GM18907 (cell line): ENCODE results near the gene NOL6.
"Not testable (repeated sequence)": the region's sequence is repeated elsewhere in the genome, so short reads cannot be mapped to it uniquely, and the experiment has no call there.

Experiments
- ATAC-seq: cut with Tn5 transposase; IDR thresholded peaks from one replicate; pipeline ENCODE4 v1.9.1; 2021; ENCODE audit warnings: mild to moderate bottlenecking, moderate library complexity; ENCODE audit not compliant: unreplicated experiment

NOL6 gene

DNA sequence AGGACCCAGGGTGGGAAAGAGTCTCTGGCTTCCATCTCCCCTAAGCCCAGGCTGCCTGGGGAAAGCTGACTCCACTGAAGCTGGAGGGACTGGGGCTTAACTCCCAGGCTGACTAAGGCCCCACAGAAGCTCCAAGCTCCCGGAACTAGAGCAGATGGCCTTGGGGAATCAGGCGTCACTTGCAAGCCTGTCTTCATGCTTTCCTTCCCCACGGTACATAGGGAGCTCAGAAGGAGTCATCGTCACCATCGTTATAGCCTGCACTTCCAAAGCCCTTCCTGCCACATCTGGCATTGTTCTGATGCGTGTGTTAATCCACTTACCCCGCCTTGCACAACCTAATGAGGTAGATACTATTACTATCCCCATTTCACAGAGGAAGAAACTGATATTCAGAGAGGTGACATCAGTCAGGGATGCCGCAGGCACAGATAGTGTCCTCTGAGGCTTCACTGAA, 37.9 kb downstream of the NOL6 start:
- ATAC-seq: no peak

DNA sequence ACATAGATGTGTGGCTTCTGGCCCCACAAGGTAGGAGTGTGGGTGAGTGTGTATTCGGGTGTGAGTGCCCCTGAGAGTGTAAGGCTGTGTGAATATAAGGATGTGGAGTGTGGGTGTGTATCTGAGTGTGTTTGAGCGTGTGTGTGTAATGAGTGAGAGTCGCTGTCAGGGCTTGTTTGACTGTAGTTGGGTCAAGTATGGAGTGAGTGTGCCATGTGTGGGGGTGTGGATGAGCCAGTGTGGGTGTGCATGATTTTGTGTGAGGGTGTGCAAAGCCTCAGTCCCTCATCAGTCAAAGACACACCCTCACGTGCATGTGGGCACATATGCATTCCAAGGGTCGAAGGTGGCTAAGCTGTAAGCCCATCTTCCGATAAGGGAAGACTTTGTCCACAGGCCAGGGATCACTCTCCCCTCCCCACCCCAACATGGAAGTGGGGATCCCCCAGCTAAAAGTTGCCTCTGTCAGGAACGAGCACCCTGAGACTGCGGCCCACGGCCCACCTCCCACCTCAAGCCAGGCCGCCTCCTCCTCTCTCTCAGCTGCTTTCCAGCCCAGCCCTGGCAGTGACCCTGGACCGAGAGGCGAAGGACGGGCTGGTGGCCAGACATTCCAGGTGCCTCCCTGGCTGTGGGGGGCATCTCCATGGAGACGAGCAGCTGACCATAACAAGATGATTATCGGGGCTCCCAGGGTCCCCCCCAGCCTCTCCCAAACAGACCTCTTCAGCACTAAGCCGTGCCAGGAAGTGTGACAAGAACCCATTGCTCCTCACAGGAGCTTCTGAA, 39.2 kb downstream of the NOL6 start:
- ATAC-seq: no peak

DNA sequence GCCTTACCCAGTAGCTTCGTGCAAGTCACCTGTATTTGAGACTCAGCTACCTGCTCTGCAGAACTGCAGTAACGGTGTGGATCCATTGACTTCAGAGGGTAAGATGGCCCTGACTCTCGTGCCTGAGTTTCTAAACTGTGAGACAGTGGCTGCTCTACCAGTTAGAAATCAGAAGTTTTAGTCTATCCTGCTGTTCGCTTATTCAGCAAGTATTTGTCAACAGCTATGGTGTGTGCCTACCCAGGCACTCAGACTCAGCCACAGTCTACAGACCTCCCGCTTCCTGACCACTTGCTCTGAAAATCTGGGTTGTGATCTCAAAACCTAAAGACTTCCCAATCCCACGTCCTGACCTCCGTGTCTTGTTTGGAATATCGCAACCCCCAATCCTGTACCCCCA, 39.9 kb downstream of the NOL6 start:
- no peak for ATAC-seq

DNA sequence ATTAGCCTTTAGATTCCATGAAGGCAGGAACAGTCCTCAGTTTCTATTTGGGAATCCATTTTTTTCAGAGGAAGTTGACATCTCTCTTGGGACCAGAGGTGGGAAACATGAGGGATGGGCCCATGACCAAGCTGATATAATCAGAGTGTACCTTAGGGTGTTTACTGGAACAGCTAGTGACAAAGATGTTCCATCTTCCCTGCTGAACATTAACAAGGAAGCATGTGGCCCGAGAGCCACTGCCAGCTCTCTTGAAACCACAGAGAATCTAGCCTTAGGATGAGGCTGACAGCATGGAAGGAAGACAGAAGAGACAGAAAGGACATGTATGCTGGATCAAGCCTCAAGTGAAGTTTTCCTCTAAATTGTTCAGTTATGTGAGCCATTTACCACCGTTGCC, 42.3 kb downstream of the NOL6 start:
- ATAC-seq: no peak

DNA sequence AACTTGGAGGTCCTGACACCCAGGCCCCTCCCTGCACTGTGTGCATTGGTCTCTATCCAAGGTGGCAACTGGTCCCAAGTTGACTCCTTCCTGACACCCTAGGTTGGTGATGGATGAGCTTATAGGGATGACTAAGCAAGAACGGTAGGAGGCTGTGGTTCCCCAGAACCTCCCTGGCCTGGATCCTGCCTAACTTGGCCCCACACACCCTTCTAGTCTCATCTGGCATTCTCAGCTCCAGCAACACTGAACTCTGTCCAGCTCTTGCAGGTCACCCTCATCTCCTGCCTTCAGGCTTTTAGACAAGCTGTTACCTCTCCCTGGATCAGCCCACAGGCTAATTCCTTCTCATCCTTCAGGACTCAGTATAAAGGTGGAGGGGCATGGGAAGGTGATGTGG, 42.8 kb downstream of the NOL6 start:
- no peak for ATAC-seq

DNA sequence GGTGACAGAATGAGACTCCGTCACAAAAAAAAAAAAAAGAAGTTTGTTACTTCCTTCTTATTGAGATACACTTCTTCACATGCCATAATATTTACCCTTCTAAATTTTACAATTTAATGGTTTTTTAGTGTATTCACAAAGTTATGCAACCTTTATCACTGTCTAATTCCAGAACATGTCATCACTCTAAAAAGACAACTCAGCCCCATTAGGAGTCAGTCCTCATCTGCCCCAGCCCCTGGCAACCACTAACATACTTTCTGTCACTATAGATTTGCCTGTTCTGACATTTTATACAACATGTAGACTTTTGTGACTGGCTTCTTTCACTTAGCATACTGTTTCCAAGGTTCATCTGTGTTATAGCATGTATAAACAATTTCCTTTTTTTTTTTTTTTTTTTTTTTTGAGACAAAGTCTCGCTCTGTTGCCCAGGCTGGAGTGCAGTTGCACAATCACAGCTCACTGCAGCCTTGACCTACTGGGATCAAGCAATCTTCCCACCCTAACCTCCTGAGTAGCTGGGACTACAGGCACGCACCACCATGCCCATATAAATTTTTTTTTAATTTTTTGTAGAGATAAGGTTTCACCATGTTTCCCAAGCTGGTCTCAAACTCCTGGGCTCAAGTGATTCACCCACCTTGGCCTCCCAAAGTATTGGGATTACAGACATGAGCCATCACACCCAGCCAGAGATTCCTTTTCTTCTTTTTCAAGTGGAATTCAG, 44.3 kb downstream of the NOL6 start:
- no peak for ATAC-seq

DNA sequence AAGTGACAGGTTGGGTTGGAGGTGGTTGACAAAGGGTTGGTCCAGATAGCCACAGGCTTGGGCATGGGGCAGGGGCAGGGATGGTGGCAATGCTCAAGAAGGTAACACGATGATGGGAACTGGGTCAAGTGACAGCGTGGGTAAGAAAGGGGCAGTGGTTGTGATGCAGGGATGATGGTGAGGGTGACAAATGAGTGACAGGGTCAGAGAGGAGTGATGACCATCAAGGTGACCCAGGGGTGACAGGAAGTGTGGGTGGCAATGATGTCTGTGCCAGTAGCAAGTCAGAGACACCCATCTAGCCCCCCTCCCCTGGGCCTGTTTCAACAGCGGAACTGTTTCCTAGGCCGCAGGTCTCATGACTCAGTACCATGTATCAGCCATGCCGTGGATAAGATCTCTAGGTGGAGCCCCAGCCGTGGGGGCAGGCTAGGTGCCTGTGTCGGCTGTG, 46.9 kb downstream of the NOL6 start:
- ATAC-seq: no peak

DNA sequence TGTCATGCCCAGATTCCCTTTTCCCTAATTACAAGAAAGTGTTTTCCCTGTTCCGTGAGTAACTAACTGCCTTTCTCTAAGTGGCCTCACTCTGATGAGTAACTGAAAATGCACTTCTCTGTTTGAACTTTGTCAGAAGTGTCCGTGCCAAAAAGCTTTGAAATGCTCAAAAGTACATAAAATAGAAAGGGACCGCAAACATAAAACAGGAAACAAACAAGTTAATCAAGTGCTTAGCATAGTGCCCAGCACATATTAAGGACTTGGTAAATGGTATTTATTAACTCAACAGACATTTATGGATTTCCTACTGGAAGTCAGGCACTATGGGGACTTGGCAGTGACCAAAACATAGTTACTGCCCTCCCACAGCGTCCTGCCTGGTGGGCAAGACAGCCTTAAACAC, 48.6 kb downstream of the NOL6 start:
- ATAC-seq: no peak

DNA sequence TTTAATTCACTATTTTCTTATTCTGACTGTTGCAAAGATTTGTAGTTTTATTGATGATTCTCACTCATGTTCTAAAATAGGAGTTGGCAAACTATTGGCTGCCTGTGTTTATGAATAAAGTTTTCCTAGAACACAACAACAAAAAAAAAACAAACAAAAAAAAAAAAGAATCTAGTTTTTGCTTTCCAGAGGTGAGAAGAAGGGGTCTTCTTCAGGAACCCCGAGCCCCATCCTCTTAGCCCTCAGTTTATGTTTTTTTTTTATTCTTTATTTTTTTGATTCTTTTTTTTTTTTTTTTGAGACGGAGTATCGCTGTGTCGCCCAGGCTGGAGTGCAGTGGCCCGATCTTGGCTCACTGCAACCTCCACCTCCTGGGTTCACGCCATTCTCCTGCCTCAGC, 49.2 kb downstream of the NOL6 start:
- ATAC-seq: not testable (repeated sequence)

DNA sequence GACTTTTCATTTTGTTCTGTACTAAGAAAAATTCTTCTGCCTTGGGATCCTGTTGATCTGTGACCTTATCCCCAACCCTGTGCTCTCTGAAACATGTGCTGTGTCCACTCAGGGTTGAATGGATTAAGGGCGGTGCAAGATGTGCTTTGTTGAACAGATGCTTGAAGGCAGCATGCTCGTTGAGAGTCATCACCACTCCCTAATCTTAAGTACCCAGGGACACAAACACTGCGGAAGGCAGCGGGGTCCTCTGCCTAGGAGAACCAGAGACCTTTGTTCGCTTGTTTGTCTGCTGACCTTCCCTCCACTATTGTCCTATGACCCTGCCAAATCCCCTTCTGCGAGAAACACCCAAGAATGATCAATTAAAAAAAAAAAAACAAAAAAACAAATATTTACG, 49.7 kb downstream of the NOL6 start:
- not testable (repeated sequence) for ATAC-seq

DNA sequence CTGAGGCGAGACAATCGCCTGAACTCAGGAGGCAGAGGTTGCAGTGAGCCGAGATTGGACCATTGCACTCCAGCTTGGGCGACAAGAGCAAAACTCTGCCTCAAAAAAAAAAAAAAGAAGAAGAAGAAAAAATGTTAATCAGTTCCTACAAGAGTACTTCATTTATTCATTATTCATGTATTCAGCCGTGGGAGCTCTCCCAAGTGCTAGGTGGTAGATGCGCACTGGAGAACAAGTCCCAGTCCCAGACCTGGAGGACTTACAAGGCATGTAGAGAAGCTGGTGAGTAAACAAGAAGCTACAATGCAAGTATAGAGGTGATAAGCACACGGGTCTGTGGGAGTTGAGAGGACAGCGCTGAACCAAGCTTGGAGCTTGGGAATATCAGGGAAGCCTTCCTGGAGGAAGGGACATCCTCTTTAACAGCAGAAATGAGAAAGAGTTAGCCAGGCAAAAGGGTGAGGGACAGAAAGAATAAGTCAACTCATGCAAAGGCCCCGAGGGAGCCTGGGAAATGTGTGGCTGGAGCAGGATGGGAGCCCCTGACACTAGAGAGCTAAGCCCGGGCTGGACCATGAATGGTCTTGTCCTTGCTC, 53.9 kb downstream of the NOL6 start:
- no peak for ATAC-seq

DNA sequence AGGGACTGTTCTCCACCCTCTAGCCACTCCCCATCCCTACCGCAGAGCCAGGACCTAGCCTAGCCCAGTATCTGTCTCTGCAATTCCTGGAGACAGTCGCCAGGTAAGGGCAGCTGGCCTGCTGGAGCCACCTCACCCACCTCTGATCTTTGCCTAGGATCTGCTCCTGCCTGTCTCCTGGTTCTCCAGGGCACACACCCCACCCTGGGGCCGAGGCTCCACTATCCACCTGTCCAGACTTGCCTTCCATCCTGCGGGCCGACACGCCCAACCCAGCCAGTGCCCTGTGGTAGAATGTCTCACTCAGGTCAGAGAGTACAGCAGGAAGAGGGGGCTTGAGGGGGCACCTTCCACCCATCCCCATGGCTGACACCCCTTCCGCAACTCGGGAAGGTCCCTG, 55.6 kb downstream of the NOL6 start:
- ATAC-seq: no peak

DNA sequence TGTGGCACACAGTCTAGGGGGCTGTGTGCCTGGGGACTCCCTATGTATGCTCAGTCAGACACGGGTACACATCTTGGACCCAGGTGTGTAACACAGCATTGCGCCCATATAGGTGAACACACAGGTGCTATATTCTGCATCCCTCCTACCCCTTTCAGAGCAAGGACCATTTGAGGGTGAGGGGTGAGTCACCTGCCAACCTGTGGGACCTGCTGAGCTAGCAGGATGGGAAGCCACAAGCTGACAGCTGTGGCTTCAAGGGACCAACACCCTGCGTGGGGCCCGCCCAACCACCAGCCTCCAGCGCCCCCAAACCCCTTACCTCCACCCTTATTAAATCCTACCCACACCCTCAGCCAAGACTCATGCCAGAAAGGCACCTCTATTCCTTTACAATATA, 56.7 kb downstream of the NOL6 start:
- ATAC-seq: no peak

DNA sequence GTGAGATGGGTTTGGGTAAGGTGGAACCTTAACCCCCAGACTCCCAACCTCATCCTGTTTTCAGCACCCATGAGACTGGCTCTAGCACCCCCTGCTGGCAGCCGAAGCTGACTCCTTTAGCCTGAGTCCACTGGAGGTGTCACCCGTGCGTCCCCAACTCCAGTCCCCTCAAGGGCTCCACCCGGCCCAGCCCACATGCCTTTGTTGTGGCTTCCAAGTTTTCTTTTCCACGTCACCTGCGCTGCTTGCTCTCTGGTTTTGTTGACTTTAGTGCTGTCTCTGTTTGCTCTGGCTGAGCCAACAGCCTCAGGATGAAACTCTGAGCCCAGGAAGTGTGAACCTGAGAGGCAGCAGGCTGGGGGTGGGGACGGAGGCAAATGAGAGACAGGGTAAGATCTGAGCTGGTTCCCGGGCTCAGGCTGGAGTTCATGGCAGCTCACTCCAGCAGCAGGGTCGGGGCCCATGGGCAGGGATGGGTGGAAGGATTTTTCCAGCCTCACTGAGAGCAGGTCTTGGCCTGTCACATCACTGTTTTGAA, 58.2 kb downstream of the NOL6 start:
- ATAC-seq: no peak

DNA sequence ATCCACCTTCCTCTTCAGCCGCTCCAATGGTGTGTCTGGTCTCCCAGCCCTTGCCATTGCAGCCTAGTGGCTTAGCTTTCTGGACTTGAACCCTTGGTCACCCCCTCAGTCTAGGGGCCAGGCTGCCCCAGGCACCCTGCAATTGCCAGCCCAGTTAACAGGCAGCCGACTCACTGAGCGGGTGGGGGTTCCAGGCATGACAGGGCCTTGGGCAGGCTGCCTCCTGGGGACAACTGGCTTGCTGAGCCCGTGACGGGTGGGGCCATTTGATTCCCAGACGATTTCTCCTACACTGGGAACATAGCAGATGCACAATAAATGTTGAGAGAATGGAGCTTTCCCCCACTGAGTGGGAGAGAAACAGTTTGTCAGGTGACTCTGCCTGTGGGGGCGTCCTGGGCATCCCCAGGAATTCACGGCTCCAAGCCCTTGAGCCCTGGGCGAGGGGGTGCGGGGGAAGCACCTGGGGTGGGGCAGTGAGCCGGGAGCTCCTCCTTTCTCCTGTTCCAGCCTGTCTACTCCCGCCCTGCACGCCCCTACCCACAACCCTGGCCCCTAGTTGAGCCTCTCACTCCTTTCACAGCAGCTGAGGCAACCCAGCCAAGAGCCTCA, 58.7 kb downstream of the NOL6 start:
- ATAC-seq: no peak

DNA sequence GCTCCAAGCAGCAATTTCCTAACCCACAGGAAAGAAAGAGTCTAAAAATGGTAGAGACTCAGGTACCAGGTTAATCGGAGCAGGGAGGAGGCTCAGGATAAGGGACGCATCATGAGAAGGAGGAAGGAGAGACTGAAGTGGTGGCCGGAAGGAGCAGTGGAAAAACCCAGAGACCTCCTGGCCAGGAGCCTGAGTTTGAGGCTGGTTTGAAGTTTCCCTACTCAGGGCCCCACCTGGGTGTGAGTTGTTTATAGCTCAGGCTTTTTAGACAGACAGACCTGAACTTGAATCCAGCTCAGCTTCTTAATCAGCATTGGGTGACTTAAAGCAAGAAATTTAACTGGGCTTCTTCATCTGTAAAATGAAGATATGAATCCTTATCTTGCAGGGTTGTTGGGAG, 59.5 kb downstream of the NOL6 start:
- no peak for ATAC-seq
